ENCODE data around the gene GALNS. TPM values are rescaled to one million over a fixed set of nuclear protein-coding genes. Genes with fewer than 3 reads are reported as not detected.
A peak's percentile ranks its signal among the peaks of the same experiment; 100 is the strongest.
"Not testable (repeated sequence)": the region's sequence is repeated elsewhere in the genome, so short reads cannot be mapped to it uniquely, and the experiment has no call there.

GALNS gene
- total and polyA plus RNA-seq, 9 donors, result 14.0 to 40.4 (median 21.6) TPM

DNA sequence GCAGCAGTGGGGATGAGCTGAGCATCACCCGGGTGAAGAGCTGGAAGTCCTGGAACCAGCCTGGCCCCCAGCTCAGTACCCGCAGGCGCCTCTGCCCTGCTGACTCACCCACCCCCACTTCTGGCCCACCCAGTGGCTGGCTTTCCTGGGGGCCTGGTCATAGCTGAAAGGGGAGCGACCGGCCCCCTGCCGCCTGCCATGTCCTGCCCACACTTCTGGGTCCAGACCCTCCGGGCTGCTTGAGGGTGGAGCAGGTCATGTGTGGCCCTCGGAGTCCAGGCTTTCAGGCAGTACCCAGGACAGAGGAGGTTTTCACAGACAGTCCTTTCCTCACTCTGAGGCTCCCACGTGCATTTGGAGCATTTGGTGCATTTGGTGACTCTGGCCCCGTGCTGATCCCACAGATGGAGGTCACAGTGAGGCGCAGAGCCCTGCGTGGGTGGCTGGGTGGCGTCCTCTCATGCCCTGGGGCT lies 64.6 kb downstream of the GALNS start:
- DNase-seq, result peak in 1 of 5 donors; percentile 13
- Histone ChIP-seq H3K9me3 (no peaks in the 10 kb centered on the region), H3K4me3 (no peak overlapping the region), H3K4me1 (ENCODE audit: insufficient read depth) (no peaks in the 10 kb centered on the region), H3K27me3 (no peaks in the 10 kb centered on the region), H3K27ac (no peak overlapping the region), H3K36me3 (no peaks in the 10 kb centered on the region)
- 44 to 62% (median 45%) methylated on average over 11 to 13 of the region's 13 CpGs for WGBS, 3 donors
- intact Hi-C loops (cut with DNase I), result no loop called here
- TF ChIP-seq, protein P1, sequence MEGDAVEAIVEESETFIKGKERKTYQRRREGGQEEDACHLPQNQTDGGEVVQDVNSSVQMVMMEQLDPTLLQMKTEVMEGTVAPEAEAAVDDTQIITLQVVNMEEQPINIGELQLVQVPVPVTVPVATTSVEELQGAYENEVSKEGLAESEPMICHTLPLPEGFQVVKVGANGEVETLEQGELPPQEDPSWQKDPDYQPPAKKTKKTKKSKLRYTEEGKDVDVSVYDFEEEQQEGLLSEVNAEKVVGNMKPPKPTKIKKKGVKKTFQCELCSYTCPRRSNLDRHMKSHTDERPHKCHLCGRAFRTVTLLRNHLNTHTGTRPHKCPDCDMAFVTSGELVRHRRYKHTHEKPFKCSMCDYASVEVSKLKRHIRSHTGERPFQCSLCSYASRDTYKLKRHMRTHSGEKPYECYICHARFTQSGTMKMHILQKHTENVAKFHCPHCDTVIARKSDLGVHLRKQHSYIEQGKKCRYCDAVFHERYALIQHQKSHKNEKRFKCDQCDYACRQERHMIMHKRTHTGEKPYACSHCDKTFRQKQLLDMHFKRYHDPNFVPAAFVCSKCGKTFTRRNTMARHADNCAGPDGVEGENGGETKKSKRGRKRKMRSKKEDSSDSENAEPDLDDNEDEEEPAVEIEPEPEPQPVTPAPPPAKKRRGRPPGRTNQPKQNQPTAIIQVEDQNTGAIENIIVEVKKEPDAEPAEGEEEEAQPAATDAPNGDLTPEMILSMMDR (IDR thresholded peaks at IDR 0.05), result no peak
- TF ChIP-seq POLR2A (IDR thresholded peaks at IDR 0.05), result no peak
- no peak for TF ChIP-seq EP300 (IDR thresholded peaks at IDR 0.05)

DNA sequence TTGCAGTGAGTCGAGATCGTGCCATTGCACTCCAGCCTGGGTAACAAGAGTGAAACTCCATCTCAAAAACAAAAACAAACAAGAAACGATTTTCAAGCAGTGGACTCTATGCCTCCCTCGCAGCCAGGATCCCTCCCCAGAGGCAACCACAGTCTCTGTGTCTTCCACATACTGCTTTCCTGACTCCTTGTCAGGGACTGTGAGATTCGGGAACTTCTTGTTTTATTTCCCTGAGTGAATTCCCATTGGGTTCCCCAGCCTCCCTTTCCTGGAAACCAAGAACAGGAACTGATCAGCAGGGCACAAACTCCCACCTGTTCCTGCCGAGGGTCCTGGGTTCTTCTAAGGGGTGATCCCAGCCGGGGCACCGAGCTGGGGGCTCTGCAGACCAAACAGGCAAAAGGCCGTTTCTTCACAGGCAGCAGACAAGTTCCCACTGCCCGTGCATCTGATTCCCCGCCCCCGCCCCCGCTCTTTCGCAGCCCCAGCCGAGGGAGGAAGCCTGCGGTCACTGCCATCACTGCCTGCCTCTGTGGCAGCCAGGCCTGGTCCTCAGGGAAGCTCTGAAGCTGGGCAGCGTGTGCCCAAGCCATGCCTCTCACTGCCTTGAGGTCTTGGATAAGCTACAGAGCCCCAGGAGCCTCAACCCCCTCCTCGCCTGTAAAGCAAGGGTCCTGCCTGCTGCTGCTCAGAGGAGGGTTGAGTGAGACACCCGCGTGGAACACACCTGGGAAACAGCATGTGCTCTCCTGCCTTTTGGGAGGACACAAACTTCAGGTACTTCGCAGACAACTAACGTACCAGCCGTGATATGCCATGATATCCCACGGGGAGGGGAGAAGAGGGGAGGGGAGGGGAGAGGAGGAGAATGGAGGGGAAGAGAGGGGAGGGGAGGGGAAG lies 66.2 kb downstream of the GALNS start:
- H3K36me3 ChIP-seq, result no peaks in the 10 kb centered on the region
- H3K4me3 ChIP-seq, result no peak overlapping the region
- TF ChIP-seq, protein P1 (IDR thresholded peaks at IDR 0.05), result no peak
- TF ChIP-seq POLR2A (IDR thresholded peaks at IDR 0.05), result no peak
- TF ChIP-seq EP300 (IDR thresholded peaks at IDR 0.05), result no peak
- WGBS, 3 donors, result 12 to 16% (median 12%) methylated on average over 21 to 24 of the region's 24 CpGs
- no peak overlapping the region for H3K27ac ChIP-seq
- intact Hi-C loops (cut with DNase I), result no loop called here
- peak in 2 of 5 donors; percentile 14 to 34 for DNase-seq
- no peaks in the 10 kb centered on the region for H3K27me3 ChIP-seq
- H3K4me1 ChIP-seq (ENCODE audit: insufficient read depth), result no peaks in the 10 kb centered on the region
- H3K9me3 ChIP-seq, result no peaks in the 10 kb centered on the region

DNA sequence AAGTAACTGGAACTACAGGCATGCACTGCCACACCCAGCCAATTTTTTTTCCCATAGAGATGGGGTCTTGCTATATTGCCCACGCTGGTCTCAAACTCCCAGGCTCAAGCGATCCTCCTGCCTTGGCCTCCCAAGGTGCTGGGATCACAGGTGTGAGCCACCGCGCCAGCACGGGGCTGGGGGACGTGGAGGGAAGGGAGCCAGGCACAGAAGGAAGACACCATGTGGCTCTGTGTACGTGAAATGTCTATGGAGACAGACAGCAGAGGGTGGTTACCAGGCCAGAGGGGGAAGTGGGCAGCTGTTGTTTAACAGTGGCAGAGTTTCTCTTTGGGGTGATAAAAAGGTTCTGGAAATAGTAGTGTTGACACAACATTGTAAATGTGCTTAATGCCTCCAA lies 67.2 kb downstream of the GALNS start:
- intact Hi-C loops (cut with DNase I), result no loop called here
- Histone ChIP-seq H3K9me3 (no peaks in the 10 kb centered on the region), H3K27ac (no peak overlapping the region), H3K4me3 (no peak overlapping the region), H3K4me1 (ENCODE audit: insufficient read depth) (no peaks in the 10 kb centered on the region), H3K27me3 (no peaks in the 10 kb centered on the region), H3K36me3 (no peaks in the 10 kb centered on the region)
- TF ChIP-seq EP300 (IDR thresholded peaks at IDR 0.05) (no peak), POLR2A (IDR thresholded peaks at IDR 0.05) (no peak)
- TF ChIP-seq, protein P1 (IDR thresholded peaks at IDR 0.05), result no peak
- whole genome bisulfite sequencing, 3 donors, result 70 to 78% (median 74%) methylated on average over 7 of the region's 7 CpGs
- no peak for DNase-seq

DNA sequence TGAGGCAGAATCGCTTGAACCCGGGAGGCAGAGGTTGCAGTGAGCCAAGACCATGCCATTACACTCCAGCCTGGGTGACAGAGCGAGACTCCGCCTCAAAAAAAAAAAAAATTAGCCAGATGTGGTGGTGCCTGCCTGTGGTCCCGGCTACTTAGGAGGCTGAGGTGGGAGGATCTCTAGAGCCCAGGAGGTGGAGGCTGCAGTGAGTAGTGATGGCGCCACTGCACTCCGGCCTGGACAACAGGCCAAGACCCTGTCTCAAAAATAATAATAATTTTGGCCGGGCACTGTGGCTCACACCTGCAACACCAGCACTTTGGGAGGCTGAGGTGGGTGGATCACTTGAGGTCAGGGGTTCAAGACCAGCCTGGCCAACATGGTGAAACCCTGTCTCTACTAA lies 68.0 kb downstream of the GALNS start:
- H3K27ac ChIP-seq; H3K4me3 ChIP-seq; H3K36me3 ChIP-seq; H3K4me1 ChIP-seq (ENCODE audit: insufficient read depth); H3K27me3 ChIP-seq; DNase-seq; H3K9me3 ChIP-seq; intact Hi-C loops (cut with DNase I): not testable (repeated sequence)
- WGBS, 3 donors, result 88 to 91% (median 89%) methylated on average over 8 of the region's 8 CpGs
